Nephron (organoid): ENCODE measurements around the gene PPIF.

Source experiments
- H3K27ac Mint-ChIP-seq, 3 experiments: 2 replicates each; pipeline ENCODE4 v1.8.0; 2020; ENCODE audit warnings: mixed read lengths in 3 of 3, mild to moderate bottlenecking in 2 of 3, moderate library complexity in 1 of 3
- H3K27me3 Mint-ChIP-seq: 2 replicates; pipeline ENCODE4 v1.8.0; 2021; ENCODE audit warnings: low read depth, mild to moderate bottlenecking, moderate library complexity, mixed read lengths
- H3K36me3 Mint-ChIP-seq: 2 replicates; pipeline ENCODE4 v1.8.0; 2020; ENCODE audit warnings: low read depth, mixed read lengths
- H3K4me1 Mint-ChIP-seq: 2 replicates; pipeline ENCODE4 v1.8.0; 2020; ENCODE audit warnings: mixed read lengths
- H3K4me3 Mint-ChIP-seq, 3 experiments: 2 replicates each; pipeline ENCODE4 v1.8.0; 2020; ENCODE audit warnings: mild to moderate bottlenecking in 3 of 3, mixed read lengths in 3 of 3, moderate library complexity in 2 of 3
- H3K9me3 Mint-ChIP-seq: 2 replicates; pipeline ENCODE4 v1.8.0; 2020; ENCODE audit warnings: mixed read lengths
- CTCF ChIP-seq, 3 experiments: fragments of 200-600 bp; sonication (generic); IDR thresholded peaks; one replicate each; pipeline ENCODE4 v1.5.0; 2021; ENCODE audit warnings: antibody characterized with exemption in 3 of 3; ENCODE audit not compliant: unreplicated experiment in 3 of 3

PPIF gene

GRCh38 chr10:79326361-79327089 is 20.7 kb upstream of the PPIF start:
- no peaks in the 10 kb centered on the region for H3K27me3 Mint-ChIP-seq
- TF ChIP-seq CTCF (IDR thresholded peaks at IDR 0.05; ENCODE audit: unreplicated experiment in 3 of 3), result no peak
- no peaks in the 10 kb centered on the region for H3K36me3 Mint-ChIP-seq
- no peak overlapping the region for H3K4me3 Mint-ChIP-seq
- H3K9me3 Mint-ChIP-seq, result no peaks in the 10 kb centered on the region
- no peak overlapping the region for H3K27ac Mint-ChIP-seq
- H3K4me1 Mint-ChIP-seq, result peaks cover 8% of the 10 kb centered on the region

DNA sequence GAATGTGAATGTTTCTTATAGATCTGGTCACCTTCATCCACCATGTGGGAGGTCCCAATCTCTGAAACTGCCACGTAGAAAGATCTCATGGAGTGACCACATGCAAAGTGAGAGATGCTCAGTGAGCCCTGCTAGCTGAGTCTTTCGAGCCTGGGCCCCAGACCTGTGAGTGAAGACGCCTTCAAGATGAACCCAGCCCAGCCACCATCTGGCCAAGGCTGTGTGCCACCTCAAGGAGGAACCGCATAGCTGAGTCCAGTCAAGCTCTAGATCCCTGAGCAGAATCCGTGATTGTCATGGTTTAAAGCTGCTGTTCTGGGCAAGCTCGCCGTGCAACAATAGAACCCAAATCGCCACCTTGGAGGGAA is 20.2 kb upstream of the PPIF start:
- Mint-ChIP-seq H3K4me1 (peaks cover 8% of the 10 kb centered on the region), H3K36me3 (no peaks in the 10 kb centered on the region), H3K27ac (no peak overlapping the region), H3K27me3 (no peaks in the 10 kb centered on the region), H3K9me3 (peaks cover 2% of the 10 kb centered on the region), H3K4me3 (no peak overlapping the region)
- TF ChIP-seq CTCF (IDR thresholded peaks at IDR 0.05; ENCODE audit: unreplicated experiment in 3 of 3), result no peak

- Mint-ChIP-seq H3K9me3 (peaks cover 2% of the 10 kb centered on the region), H3K4me3 (no peak overlapping the region), H3K36me3 (no peaks in the 10 kb centered on the region), H3K27ac (no peak overlapping the region), H3K27me3 (no peaks in the 10 kb centered on the region), H3K4me1 (peaks cover 4% of the 10 kb centered on the region)
- TF ChIP-seq CTCF (IDR thresholded peaks at IDR 0.05; ENCODE audit: unreplicated experiment in 3 of 3), result no peak
Measured at GRCh38 chr10:79328147-79328701, 19.0 kb upstream of the PPIF start.

- Mint-ChIP-seq H3K36me3 (no peaks in the 10 kb centered on the region), H3K27ac (no peak overlapping the region), H3K9me3 (peaks cover 2% of the 10 kb centered on the region), H3K4me3 (no peak overlapping the region), H3K27me3 (no peaks in the 10 kb centered on the region), H3K4me1 (no peaks in the 10 kb centered on the region)
- TF ChIP-seq CTCF (IDR thresholded peaks at IDR 0.05; ENCODE audit: unreplicated experiment in 3 of 3), result no peak
Measured at GRCh38 chr10:79328737-79329504, 18.3 kb upstream of the PPIF start.

DNA sequence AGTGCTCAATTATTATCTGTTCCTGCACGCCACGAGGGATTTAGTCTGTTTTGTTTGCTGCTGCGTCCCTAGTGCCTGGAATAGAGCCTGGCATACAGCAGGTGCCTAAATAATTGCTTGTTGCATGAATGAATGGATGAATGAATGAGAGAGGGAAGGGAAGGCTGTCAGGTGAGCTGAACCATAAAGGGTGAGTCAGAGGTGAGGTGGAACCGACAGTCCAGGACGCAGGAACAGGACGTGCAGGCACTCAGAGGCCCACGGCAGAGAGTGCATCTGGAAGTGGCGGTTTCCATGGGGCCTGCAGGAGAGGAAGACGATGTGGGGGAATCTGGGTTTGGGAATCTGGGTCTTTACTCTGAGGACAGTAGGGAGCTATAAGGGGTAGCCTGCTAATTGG is 17.7 kb upstream of the PPIF start:
- Mint-ChIP-seq H3K4me1 (no peaks in the 10 kb centered on the region), H3K4me3 (no peak overlapping the region), H3K27ac (no peak overlapping the region), H3K27me3 (no peaks in the 10 kb centered on the region), H3K9me3 (peaks cover 2% of the 10 kb centered on the region), H3K36me3 (no peaks in the 10 kb centered on the region)
- no peak for TF ChIP-seq CTCF (IDR thresholded peaks at IDR 0.05; ENCODE audit: unreplicated experiment in 3 of 3)
